Stomach (tissue), 4 donors: ENCODE data around the gene SAMD5.

Source experiments
- EP300 ChIP-seq: sonication (generic); formaldehyde crosslinking; IDR thresholded peaks from one replicate; pipeline ENCODE4 v1.6.1; 2017; ENCODE audit warnings: antibody characterized with exemption
- POLR2A ChIP-seq, 4 donors: fragments of 450-650 bp; IDR thresholded peaks; one replicate each; pipeline ENCODE4 v1.6.1; 2016; ENCODE audit warnings: antibody characterized with exemption in 4 of 4, control low read depth in 2 of 4, mild to moderate bottlenecking in 1 of 4, moderate library complexity in 1 of 4
- TF ChIP-seq, protein P1 (sequence below), 7 experiments: fragments of 450-650 bp in 4 of 7; fragments of 200-600 bp in 3 of 7; sonication (generic) in 3 of 7; IDR thresholded peaks; one replicate each; pipeline ENCODE4 v1.5.1; 2016 to 2019; ENCODE audit warnings: antibody characterized with exemption in 7 of 7, control low read depth in 2 of 7, mild to moderate bottlenecking in 1 of 7

GRCh38 chr6:147604373-147604772 lies 95.9 kb downstream of the SAMD5 start:
- TF ChIP-seq, protein P1, sequence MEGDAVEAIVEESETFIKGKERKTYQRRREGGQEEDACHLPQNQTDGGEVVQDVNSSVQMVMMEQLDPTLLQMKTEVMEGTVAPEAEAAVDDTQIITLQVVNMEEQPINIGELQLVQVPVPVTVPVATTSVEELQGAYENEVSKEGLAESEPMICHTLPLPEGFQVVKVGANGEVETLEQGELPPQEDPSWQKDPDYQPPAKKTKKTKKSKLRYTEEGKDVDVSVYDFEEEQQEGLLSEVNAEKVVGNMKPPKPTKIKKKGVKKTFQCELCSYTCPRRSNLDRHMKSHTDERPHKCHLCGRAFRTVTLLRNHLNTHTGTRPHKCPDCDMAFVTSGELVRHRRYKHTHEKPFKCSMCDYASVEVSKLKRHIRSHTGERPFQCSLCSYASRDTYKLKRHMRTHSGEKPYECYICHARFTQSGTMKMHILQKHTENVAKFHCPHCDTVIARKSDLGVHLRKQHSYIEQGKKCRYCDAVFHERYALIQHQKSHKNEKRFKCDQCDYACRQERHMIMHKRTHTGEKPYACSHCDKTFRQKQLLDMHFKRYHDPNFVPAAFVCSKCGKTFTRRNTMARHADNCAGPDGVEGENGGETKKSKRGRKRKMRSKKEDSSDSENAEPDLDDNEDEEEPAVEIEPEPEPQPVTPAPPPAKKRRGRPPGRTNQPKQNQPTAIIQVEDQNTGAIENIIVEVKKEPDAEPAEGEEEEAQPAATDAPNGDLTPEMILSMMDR (IDR thresholded peaks at IDR 0.05): no peak
- TF ChIP-seq EP300: no peak
- no peak for TF ChIP-seq POLR2A (IDR thresholded peaks at IDR 0.05)
